H1 (cell line): ENCODE measurements around the gene INKA2. TPM values are rescaled to one million over a fixed set of nuclear protein-coding genes. Genes with fewer than 3 reads are reported as not detected.

ENCODE experiments used
- ATF2 ChIP-seq: IDR thresholded peaks from 2 replicates; pipeline ENCODE4 v1.6.1; 2012; ENCODE audit warnings: low read length, inconsistent platforms
- CBX5 ChIP-seq: fragments of 300-800, 300-1000 bp; sonication (generic); IDR thresholded peaks from 2 replicates; pipeline ENCODE4 v1.7.1; 2016; ENCODE audit warnings: antibody characterized with exemption, low read length, low read depth
- CEBPB ChIP-seq: IDR thresholded peaks from 2 replicates; pipeline ENCODE4 v1.6.1; 2012; ENCODE audit warnings: low read depth, low read length
- CREB1 ChIP-seq: IDR thresholded peaks from 2 replicates; pipeline ENCODE4 v1.6.1; 2012; ENCODE audit warnings: inconsistent platforms
- CTCF ChIP-seq, 3 experiments: IDR thresholded peaks; 1 replicate in 2 of 3; 2 replicates in 1 of 3; pipeline versions ENCODE4 v1.5.1 to v1.6.1; 2011; ENCODE audit warnings: low read length in 3 of 3, mild to moderate bottlenecking in 3 of 3, inconsistent platforms in 2 of 3, low read depth in 1 of 3, moderate library complexity in 1 of 3; ENCODE audit not compliant: insufficient read depth in 1 of 3; ENCODE audit errors: control extremely low read depth in 1 of 3
- E2F6 ChIP-seq: IDR thresholded peaks from 2 replicates; pipeline ENCODE4 v1.6.1; 2012; ENCODE audit warnings: inconsistent platforms
- EP300 ChIP-seq, 2 experiments: IDR thresholded peaks; 1 replicate in 1 of 2; 2 replicates in 1 of 2; pipeline ENCODE4 v1.6.1; 2011 to 2012; ENCODE audit warnings: low read depth in 2 of 2, low read length in 2 of 2, mild to moderate bottlenecking in 2 of 2, borderline replicate concordance in 1 of 2, inconsistent platforms in 1 of 2, moderate library complexity in 1 of 2
- FOSL1 ChIP-seq: IDR thresholded peaks from 2 replicates; pipeline ENCODE4 v1.6.1; 2011; ENCODE audit warnings: mild to moderate bottlenecking, low read depth, low read length, moderate library complexity; ENCODE audit not compliant: insufficient read depth
- GABPA ChIP-seq: IDR thresholded peaks from 2 replicates; pipeline ENCODE4 v1.6.1; 2011; ENCODE audit warnings: mild to moderate bottlenecking, low read length, moderate library complexity, borderline replicate concordance; ENCODE audit not compliant: insufficient read depth
- HDAC2 ChIP-seq, 2 experiments: fragments of 300-600 bp in 1 of 2; sonication (generic) in 1 of 2; IDR thresholded peaks; 2 replicates each; pipeline ENCODE4 v1.6.1; 2011 to 2012; ENCODE audit warnings: low read depth in 2 of 2, low read length in 2 of 2, mild to moderate bottlenecking in 2 of 2, moderate library complexity in 2 of 2, borderline replicate concordance in 1 of 2, inconsistent platforms in 1 of 2
- HDAC6 ChIP-seq: IDR thresholded peaks from one replicate; pipeline ENCODE4 v1.7.1; 2012; ENCODE audit warnings: low read depth, mild to moderate bottlenecking, inconsistent platforms, low read length, moderate library complexity
- KDM1A ChIP-seq: fragments of 200-600, 300-600 bp; sonication (generic); IDR thresholded peaks from 2 replicates; pipeline ENCODE4 v1.7.1; 2016; ENCODE audit warnings: mild to moderate bottlenecking, low read length, borderline replicate concordance
- MAFK ChIP-seq: IDR thresholded peaks from 2 replicates; pipeline ENCODE4 v1.6.1; 2012; ENCODE audit warnings: low read depth, mild to moderate bottlenecking, improper control_type of control experiment, low read length
- NANOG ChIP-seq: IDR thresholded peaks from 2 replicates; pipeline ENCODE4 v1.6.1; 2011; ENCODE audit warnings: low read length, low read depth, mild to moderate bottlenecking, inconsistent platforms; ENCODE audit not compliant: insufficient read depth, poor library complexity, severe bottlenecking
- POU5F1 ChIP-seq: IDR thresholded peaks from 2 replicates; pipeline ENCODE4 v1.6.1; 2011; ENCODE audit warnings: low read depth, mild to moderate bottlenecking, low read length, moderate library complexity
- RNF2 ChIP-seq: fragments of 200-900, 300-1000 bp; sonication (generic); IDR thresholded peaks from 2 replicates; pipeline ENCODE4 v1.7.1; 2016; ENCODE audit warnings: borderline replicate concordance, low read depth, mild to moderate bottlenecking, antibody characterized with exemption, low read length; ENCODE audit not compliant: poor library complexity, severe bottlenecking; ENCODE audit errors: missing control alignments
- TEAD4 ChIP-seq: IDR thresholded peaks from 2 replicates; pipeline ENCODE4 v1.6.1; 2012; ENCODE audit warnings: low read depth, low read length, inconsistent platforms, mixed read lengths
- YY1 ChIP-seq: IDR thresholded peaks from 2 replicates; pipeline ENCODE4 v1.6.1; 2011; ENCODE audit warnings: low read depth, mild to moderate bottlenecking, low read length
- polyA plus RNA-seq, 7 experiments: library from polyadenylated mRNA; depleted of rRNA in 3 of 7; stranded (reverse) in 5 of 7; unstranded in 2 of 7; fragments of >200 nt in 5 of 7; fragments of 200-250 nt in 2 of 7; gene quantifications; 1 replicate in 5 of 7; 2 replicates in 1 of 7; 4 replicates in 1 of 7; pipeline versions ENCODE4 v1.2.1 to v1.2.3, GENCODE V29; 2011 to 2013; ENCODE audit warnings: missing spikeins in 2 of 7, mixed read lengths in 2 of 7
- total RNA-seq: library from RNA; stranded (reverse); fragmentation: NEBNext Ultra II Directional; extraction: Animal tissue kit (Norgen Biotek cat#: 25700); gene quantifications from 2 replicates; pipeline ENCODE4 v1.2.1, GENCODE V29; 2021

INKA2 gene
- total and polyA plus RNA-seq, 2 of the 8 experiments (the other 6 are each of a cell fraction or from before 2014, with no cell fraction given): 4.2 to 11.5 TPM

- peak; percentile 71 to 98 (median 98) for TF ChIP-seq CTCF (IDR thresholded peaks at IDR 0.05; ENCODE audit: control extremely low read depth in 1 of 3, insufficient read depth in 1 of 3, low read depth in 1 of 3, low read length in 3 of 3)
- 0 out of 2 replicates have a peak, but pooled peaks have one; percentile 23 for TF ChIP-seq GABPA
- peak; percentile 77 for TF ChIP-seq ATF2
- TF ChIP-seq FOSL1: no peak
- TF ChIP-seq NANOG: no peak
- TF ChIP-seq RNF2: no peak
- peak; percentile 60; the same call in 1 of the 2 replicates for TF ChIP-seq TEAD4
- TF ChIP-seq HDAC2 (IDR thresholded peaks at IDR 0.05; ENCODE audit: borderline replicate concordance in 1 of 2, low read depth in 2 of 2, low read length in 2 of 2): peak; percentile 73 to 97; a peak in 2 of 4 replicates
- TF ChIP-seq KDM1A: peak; percentile 97
- peak; percentile 81 for TF ChIP-seq CREB1
- 0 out of 2 replicates have a peak, but pooled peaks have one; percentile 10 for TF ChIP-seq E2F6
- TF ChIP-seq HDAC6: no peak
- TF ChIP-seq CBX5: no peak
- TF ChIP-seq CEBPB: peak; percentile 17; the same call in 1 of the 2 replicates
- TF ChIP-seq MAFK: peak; percentile 21; the same call in 1 of the 2 replicates
- TF ChIP-seq YY1: peak; percentile 35; the same call in 1 of the 2 replicates
- TF ChIP-seq POU5F1: 0 out of 2 replicates have a peak, but pooled peaks have one; percentile 51
- TF ChIP-seq EP300 (IDR thresholded peaks at IDR 0.05; ENCODE audit: borderline replicate concordance in 1 of 2, low read depth in 2 of 2, low read length in 2 of 2): peak in 1 of 2 experiments; percentile 45; a peak in 1 of 3 replicates
These were observed 8.1 kb upstream of the INKA2 start (continued) for GRCh38 chr1:111747282-111747734.
